DOHH2 (cell line): Measurements from ENCODE around the gene GMDS.

Experiments used
- H3F3A ChIP-seq: fragments of 200-600 bp; sonication (generic), shearing (Covaris generic); 2 replicates; pipeline ENCODE4 v1.6.0; 2016; ENCODE audit warnings: antibody characterized with exemption, mild to moderate bottlenecking; ENCODE audit not compliant: control insufficient read depth, insufficient read depth
- H3K27ac ChIP-seq: fragments of 200-600 bp; sonication (generic); 2 replicates; pipeline ENCODE4 v1.5.1; 2014; ENCODE audit warnings: low read depth, mild to moderate bottlenecking, low read length, moderate library complexity
- H3K27me3 ChIP-seq: fragments of 200-600 bp; sonication (generic); 2 replicates; pipeline ENCODE4 v1.6.1; 2014; ENCODE audit warnings: mild to moderate bottlenecking, low read length, mixed read lengths; ENCODE audit not compliant: control insufficient read depth
- H3K36me3 ChIP-seq: fragments of 200-600 bp; sonication (generic); 2 replicates; pipeline ENCODE4 v1.6.1; 2014; ENCODE audit warnings: mild to moderate bottlenecking, low read length, moderate library complexity, mixed read lengths; ENCODE audit not compliant: control insufficient read depth
- H3K4me1 ChIP-seq: fragments of 200-600 bp; sonication (generic); 2 replicates; pipeline ENCODE4 v1.6.1; 2014; ENCODE audit warnings: mild to moderate bottlenecking, low read length, mixed read lengths; ENCODE audit not compliant: control insufficient read depth
- H3K4me2 ChIP-seq: fragments of 200-600 bp; sonication (generic); 2 replicates; pipeline ENCODE4 v1.6.0; 2014; ENCODE audit warnings: mild to moderate bottlenecking, low read length, moderate library complexity
- H3K4me3 ChIP-seq: fragments of 200-600 bp; sonication (generic); 2 replicates; pipeline ENCODE4 v1.5.1; 2014; ENCODE audit warnings: mild to moderate bottlenecking, low read length, mixed read lengths
- H3K79me2 ChIP-seq: fragments of 200-600 bp; sonication (generic); 2 replicates; pipeline ENCODE4 v1.6.1; 2014; ENCODE audit warnings: mild to moderate bottlenecking, low read length, mixed read lengths; ENCODE audit not compliant: control insufficient read depth
- H3K9me2 ChIP-seq: fragments of 200-600 bp; sonication (generic); replicated peaks from 2 replicates; pipeline ENCODE4 v1.6.1; 2014; ENCODE audit warnings: mild to moderate bottlenecking, low read length, mixed read lengths; ENCODE audit not compliant: control insufficient read depth
- H3K9me3 ChIP-seq: fragments of 200-600 bp; sonication (generic); 2 replicates; pipeline ENCODE4 v1.6.1; 2014; ENCODE audit warnings: antibody characterized with exemption, low read length, mixed read lengths; ENCODE audit not compliant: control insufficient read depth, insufficient read depth
- H4K20me1 ChIP-seq: fragments of 200-600 bp; sonication (generic); 2 replicates; pipeline ENCODE4 v1.6.0; 2014; ENCODE audit warnings: low read depth, mild to moderate bottlenecking, antibody characterized with exemption, low read length, moderate library complexity; ENCODE audit not compliant: control insufficient read depth, insufficient read depth
- CTCF ChIP-seq: fragments of 200-600 bp; sonication (generic); IDR thresholded peaks from one replicate; pipeline ENCODE4 v1.5.1; 2014; ENCODE audit warnings: antibody characterized with exemption, mild to moderate bottlenecking, low read depth, low read length; ENCODE audit not compliant: poor library complexity, severe bottlenecking
- EZH2phosphoT487 ChIP-seq: fragments of 200-600 bp; sonication (generic); IDR thresholded peaks from 2 replicates; pipeline ENCODE4 v1.6.1; 2017; ENCODE audit warnings: borderline replicate concordance, mild to moderate bottlenecking, antibody characterized with exemption, low read length, moderate library complexity, mixed read lengths

GMDS gene

DNA sequence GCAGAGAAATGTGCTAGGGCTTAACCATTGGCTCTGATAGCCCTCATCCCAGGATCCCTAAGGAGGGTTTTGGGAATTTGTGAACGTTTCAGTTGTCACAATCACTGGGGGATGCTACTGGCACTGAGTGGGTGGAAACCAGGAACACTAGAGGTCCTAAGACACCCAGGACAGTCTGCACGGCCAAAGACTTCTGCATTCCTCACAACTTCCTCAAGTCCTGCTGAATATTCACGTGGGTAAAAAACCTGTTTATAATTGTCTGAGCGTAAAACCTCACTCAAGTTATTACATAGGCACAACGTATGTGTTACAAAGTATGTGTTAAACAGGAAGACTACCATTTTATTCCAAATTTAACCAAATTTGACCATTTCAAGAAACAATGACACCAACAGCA, 52.4 kb downstream of the GMDS start:
- H4K20me1 ChIP-seq: 0 out of 2 replicates have a peak, but pooled peaks cover 3% of the 10 kb centered on the region
- no peaks in the 10 kb centered on the region for H3K36me3 ChIP-seq
- no peak overlapping the region for H3K27ac ChIP-seq
- TF ChIP-seq CTCF: no peak
- TF ChIP-seq EZH2phosphoT487: no peak
- peaks cover 19% of the 10 kb centered on the region; the same call in 1 of the 2 replicates for H3K9me3 ChIP-seq
- no peak overlapping the region for H3K4me2 ChIP-seq
- no peaks in the 10 kb centered on the region for H3F3A ChIP-seq
- no peak overlapping the region for H3K4me3 ChIP-seq
- no peaks in the 10 kb centered on the region for H3K79me2 ChIP-seq
- H3K27me3 ChIP-seq: no peaks in the 10 kb centered on the region
- H3K4me1 ChIP-seq: peaks cover 14% of the 10 kb centered on the region
- H3K9me2 ChIP-seq: no peaks in the 10 kb centered on the region

GRCh38 chr6:2191390-2191740, 54.0 kb downstream of the GMDS start:
- H3K27ac ChIP-seq: no peak overlapping the region
- no peaks in the 10 kb centered on the region for H3K36me3 ChIP-seq
- TF ChIP-seq EZH2phosphoT487: no peak
- TF ChIP-seq CTCF: no peak
- 0 out of 2 replicates have a peak, but pooled peaks cover 3% of the 10 kb centered on the region for H4K20me1 ChIP-seq
- H3K9me3 ChIP-seq: peaks cover 19% of the 10 kb centered on the region; the same call in 1 of the 2 replicates
- no peaks in the 10 kb centered on the region for H3K27me3 ChIP-seq
- no peak overlapping the region for H3K4me3 ChIP-seq
- no peaks in the 10 kb centered on the region for H3K9me2 ChIP-seq
- H3F3A ChIP-seq: no peaks in the 10 kb centered on the region
- H3K79me2 ChIP-seq: no peaks in the 10 kb centered on the region
- no peak overlapping the region for H3K4me2 ChIP-seq
- H3K4me1 ChIP-seq: peaks cover 3% of the 10 kb centered on the region

DNA sequence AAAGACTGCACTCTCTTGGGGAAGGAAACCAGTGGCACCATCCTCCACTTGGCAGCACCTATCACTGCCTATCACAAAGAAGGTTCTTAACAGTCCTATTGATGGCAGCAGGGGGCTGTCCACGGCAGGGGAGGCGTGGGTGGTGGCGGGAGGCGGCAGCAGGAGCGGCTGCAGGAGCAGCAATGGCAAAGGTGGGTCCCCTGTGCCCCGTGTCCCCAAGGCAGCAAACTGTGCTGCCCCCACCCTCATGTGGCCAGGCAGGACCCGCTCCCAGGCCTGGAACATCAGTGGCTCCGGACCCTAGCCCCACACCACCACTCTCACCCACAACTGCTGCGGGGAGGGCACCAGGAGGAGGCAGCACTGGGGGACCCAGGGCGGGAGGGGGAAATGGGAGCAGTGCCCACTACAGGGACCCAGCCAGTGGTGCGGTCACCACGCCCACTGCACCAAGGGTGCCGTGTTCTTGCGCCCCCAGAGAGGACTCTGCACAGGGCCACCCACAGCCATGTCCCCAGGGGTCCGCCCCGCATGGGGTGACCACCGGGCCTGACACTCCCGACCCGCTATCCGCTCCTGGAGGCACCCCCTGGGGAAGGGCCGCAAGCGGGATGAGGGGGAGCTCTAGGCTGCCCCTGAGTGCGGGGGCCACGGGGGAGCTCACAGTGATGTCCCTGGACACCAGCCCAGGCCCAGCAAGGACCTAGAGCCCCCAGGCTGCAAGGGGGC, 54.6 kb downstream of the GMDS start:
- H3K9me3 ChIP-seq: peaks cover 19% of the 10 kb centered on the region; the same call in 1 of the 2 replicates
- no peak overlapping the region for H3K4me3 ChIP-seq
- H3F3A ChIP-seq: no peaks in the 10 kb centered on the region
- no peaks in the 10 kb centered on the region for H3K4me1 ChIP-seq
- no peaks in the 10 kb centered on the region for H3K79me2 ChIP-seq
- H3K9me2 ChIP-seq: no peaks in the 10 kb centered on the region
- H3K4me2 ChIP-seq: no peak overlapping the region
- no peaks in the 10 kb centered on the region for H4K20me1 ChIP-seq
- H3K36me3 ChIP-seq: no peaks in the 10 kb centered on the region
- TF ChIP-seq EZH2phosphoT487 (no peak), CTCF (no peak)
- no peaks in the 10 kb centered on the region for H3K27me3 ChIP-seq
- no peak overlapping the region for H3K27ac ChIP-seq
